ENCODE measurements around the gene ADAMTS17. TPM values are rescaled to one million over a fixed set of nuclear protein-coding genes. Genes with fewer than 3 reads are reported as not detected.
"Not testable (repeated sequence)": the region's sequence is repeated elsewhere in the genome, so short reads cannot be mapped to it uniquely, and the experiment has no call there.

ADAMTS17 gene
- total RNA-seq, 2 experiments from 2014 or later = 4.1 to 5.0 TPM

- POLR2A ChIA-PET = interaction anchor here (0.5 kb wide), 1 partner anchor 649 kb away, joined by 3 read pairs; no protein-coding TSS in a partner anchor
- CTCF ChIA-PET = interaction anchor here (0.6 to 2.0 kb wide), 10 partner anchors 11 to 674 kb away, joined by 3 to 15 read pairs (median 3); partner anchors contain the start of genes ADAMTS17, ASB7 and LINS1
- peaks cover 16% of the 10 kb centered on the region for H3K4me1 Mint-ChIP-seq
Observed at GRCh38 chr15:99928429-99928981, 413.3 kb downstream of the ADAMTS17 start.

GRCh38 chr15:99926532-99926931 lies 415.2 kb downstream of the ADAMTS17 start:
- H3K9me3 Mint-ChIP-seq; POLR2A ChIA-PET; H3K27ac Mint-ChIP-seq; H3K4me3 Mint-ChIP-seq; DNase-seq; H3K36me3 Mint-ChIP-seq (ENCODE audit: low read depth): not testable (repeated sequence)
- Mint-ChIP-seq H3K27me3 (peaks cover 17% of the 10 kb centered on the region), H3K4me1 (peaks cover 16% of the 10 kb centered on the region)
- CTCF ChIA-PET = interaction anchor here (1.0 to 1.2 kb wide), 3 partner anchors 10 to 1082 kb away, joined by 3 read pairs; no protein-coding TSS in a partner anchor

More at GRCh38 chr15:99928429-99928981, 413.3 kb downstream of the ADAMTS17 start:
- no peaks in the 10 kb centered on the region for H3K9me3 Mint-ChIP-seq
- DNase-seq = peak; percentile 82
- peaks cover 6% of the 10 kb centered on the region for H3K27me3 Mint-ChIP-seq
- peak overlapping the region; percentile 86 for H3K4me3 Mint-ChIP-seq
- peak overlapping the region; percentile 92 for H3K27ac Mint-ChIP-seq
- no peaks in the 10 kb centered on the region for H3K36me3 Mint-ChIP-seq (ENCODE audit: low read depth)

DNA sequence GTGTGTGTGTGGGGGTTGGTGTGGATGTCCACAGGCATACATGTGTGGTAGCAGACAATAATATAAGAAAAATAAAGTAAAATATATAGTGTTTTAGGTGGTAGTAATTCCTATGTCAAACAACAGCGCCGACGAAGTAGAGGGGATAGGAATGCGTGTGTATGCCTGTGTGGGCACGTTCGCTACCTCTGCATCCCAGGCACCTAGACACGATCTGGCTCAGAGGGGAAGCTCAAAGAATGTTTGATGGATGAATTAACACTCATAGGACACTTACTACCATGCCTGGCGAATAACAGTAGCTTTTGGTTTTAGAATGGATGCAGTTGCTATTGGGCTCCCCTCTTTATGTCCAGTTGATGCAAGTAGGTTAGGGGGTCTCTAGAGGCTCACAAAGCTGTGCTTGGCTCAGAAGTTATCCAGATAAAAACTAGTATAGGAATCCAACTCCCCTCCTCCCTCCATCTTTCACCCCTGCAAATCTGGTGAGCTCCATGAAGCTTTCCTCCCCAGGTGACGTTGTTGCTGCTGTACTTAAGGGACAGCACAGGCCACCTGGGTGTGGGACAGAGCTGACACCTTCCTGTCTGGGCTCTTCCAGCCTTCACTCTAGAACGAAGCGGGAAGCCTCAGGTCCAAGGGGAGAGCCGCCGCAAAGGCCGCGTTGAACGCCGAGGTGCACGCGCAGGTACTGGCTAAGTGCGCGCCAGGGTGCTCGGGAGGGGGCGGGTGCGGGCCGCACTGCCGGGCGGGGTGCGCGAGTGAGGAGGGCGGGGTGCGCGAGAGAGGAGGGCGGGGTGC lies 415.9 kb downstream of the ADAMTS17 start:
- ChIA-PET CTCF (interaction anchor here (0.8 to 1.2 kb wide), 6 partner anchors 9 to 1082 kb away, joined by 3 read pairs; no protein-coding TSS in a partner anchor), POLR2A (no interaction called here)
- no peaks in the 10 kb centered on the region for H3K36me3 Mint-ChIP-seq (ENCODE audit: low read depth)
- peaks cover 22% of the 10 kb centered on the region for H3K27me3 Mint-ChIP-seq
- no peaks in the 10 kb centered on the region for H3K9me3 Mint-ChIP-seq
- H3K27ac Mint-ChIP-seq = peak overlapping the region; percentile 91
- H3K4me3 Mint-ChIP-seq = peak overlapping the region; percentile 78
- H3K4me1 Mint-ChIP-seq = peaks cover 16% of the 10 kb centered on the region
- peak; percentile 80 for DNase-seq

GRCh38 chr15:99923711-99924110 lies 418.1 kb downstream of the ADAMTS17 start:
- DNase-seq = no peak
- Mint-ChIP-seq H3K9me3 (no peaks in the 10 kb centered on the region), H3K4me1 (peaks cover 6% of the 10 kb centered on the region), H3K27ac (no peak overlapping the region), H3K36me3 (ENCODE audit: low read depth) (no peaks in the 10 kb centered on the region), H3K27me3 (peaks cover 31% of the 10 kb centered on the region), H3K4me3 (no peak overlapping the region)
- ChIA-PET CTCF (no interaction called here), POLR2A (no interaction called here)

Other genes with a start within 250 kb of the ADAMTS17 start
- gene CERS3, start 187.0 kb upstream of the ADAMTS17 start, total RNA-seq = under 1 TPM; 0.60 to 0.62 TPM